Measurements from ENCODE around the gene MIPEP.

DNA sequence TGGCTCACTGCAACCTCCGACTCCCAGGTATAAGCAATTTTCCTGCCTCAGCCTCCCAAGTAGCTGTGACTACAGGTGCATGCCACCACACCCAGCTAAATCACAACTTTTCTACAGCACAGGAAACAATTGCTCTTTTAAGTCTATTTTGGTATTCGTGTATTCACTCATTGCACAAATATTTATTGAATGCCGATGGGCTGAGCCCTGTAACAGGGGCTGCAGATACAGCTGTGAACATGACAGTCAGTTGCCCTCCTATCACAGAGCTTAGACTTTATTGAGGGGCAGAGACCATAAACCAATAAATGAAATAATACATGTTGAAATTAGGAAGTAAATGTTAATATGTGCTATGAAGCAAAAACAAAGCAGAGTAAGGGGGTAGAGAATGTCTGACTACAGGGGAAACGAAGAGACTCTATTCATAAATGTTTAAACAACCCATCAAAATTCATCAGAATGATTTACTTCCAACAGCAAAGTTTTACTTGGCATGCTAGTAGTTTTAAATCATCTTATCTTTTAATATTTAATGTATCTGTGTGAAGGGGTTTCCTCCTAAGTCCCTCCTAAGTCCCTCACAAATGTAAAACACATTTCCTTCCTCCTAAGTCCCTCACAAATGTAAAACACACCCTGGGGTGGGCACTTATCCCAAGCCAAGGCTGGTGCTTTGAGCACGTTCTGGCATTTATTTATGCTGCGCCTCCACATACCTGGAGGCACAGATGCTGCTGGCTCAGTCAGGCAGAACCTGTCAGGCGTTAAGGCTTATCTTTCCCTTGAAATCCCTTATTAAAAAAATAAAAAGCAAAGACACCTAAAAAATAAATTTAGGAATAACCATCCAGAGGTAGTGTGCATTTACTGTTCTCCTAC, 140.8 kb downstream of the MIPEP start:
- TF ChIP-seq CTCF (IDR thresholded peaks at IDR 0.05 in 2 of 3, conservative IDR thresholded peaks at IDR 0.05 in 1 of 3; ENCODE audit: control insufficient read depth in 2 of 3, extremely low read depth in 1 of 3, insufficient read depth in 1 of 3, low read depth in 3 of 3, low read length in 3 of 3) (no peak), ZNF274 (IDR thresholded peaks at IDR 0.05; ENCODE audit: insufficient read depth, insufficient read length) (no peak), USF2 (IDR thresholded peaks at IDR 0.05; ENCODE audit: borderline replicate concordance, low read depth, low read length) (no peak), RFX5 (IDR thresholded peaks at IDR 0.05; ENCODE audit: low read depth, low read length) (no peak), NR2C2 (IDR thresholded peaks at IDR 0.05; ENCODE audit: borderline replicate concordance, control insufficient read depth, insufficient read length, low read depth) (no peak), ZBTB33 (IDR thresholded peaks at IDR 0.05) (no peak), USF1 (IDR thresholded peaks at IDR 0.05; ENCODE audit: borderline replicate concordance, extremely low read length, insufficient read depth, low read depth, low read length) (no peak), ATF7 (IDR thresholded peaks at IDR 0.05; ENCODE audit: low read depth) (no peak), ZNF207 (IDR thresholded peaks at IDR 0.05; ENCODE audit: borderline replicate concordance) (no peak), EZH2 (IDR thresholded peaks at IDR 0.05; ENCODE audit: borderline replicate concordance, control insufficient read depth, low read depth, low read length) (no peak), POLR2A (IDR thresholded peaks at IDR 0.05; ENCODE audit: low read depth, low read length) (no peak)

All from GM12878 (cell line).